ENCODE measurements around the gene CDC42BPB. TPM values are rescaled to one million over a fixed set of nuclear protein-coding genes. Genes with fewer than 3 reads are reported as not detected.

The CDC42BPB gene
- total RNA-seq, 2 donors from 2014 or later, result 68.0 to 83.4 TPM

DNA sequence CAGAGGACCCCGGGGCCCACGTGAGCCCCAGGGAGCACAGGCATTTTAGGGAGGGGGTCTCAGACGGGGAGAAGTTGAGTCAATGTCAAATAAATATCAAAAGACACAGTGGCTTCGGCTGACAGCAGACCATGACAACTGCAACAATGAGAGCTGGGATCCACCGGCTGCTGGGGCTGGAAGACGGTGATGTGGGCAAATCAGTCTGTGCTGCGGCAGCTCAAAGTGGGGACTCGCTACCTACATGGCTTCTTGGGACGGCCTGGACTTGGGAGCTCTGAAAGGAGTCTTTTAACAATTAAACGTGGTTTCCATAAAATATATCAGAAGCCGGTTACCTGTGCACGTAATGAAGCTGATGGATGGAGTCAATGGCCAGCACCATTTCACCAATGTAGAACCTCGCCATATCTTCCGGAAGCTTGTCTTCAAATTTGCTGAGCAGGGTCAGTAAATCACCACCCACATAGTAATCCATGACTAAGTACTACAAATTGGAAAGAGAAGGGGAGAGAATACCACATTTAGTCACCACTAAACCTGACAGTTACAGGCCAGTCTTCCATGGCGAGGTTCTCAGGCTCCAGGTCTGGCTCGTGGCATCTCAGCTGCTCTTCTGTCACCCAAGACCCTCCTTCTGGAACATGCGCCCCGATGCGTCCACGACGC is 58.0 kb downstream of the CDC42BPB start:
- H3K27ac ChIP-seq, result no peak overlapping the region
- H3K9me3 ChIP-seq, result no peaks in the 10 kb centered on the region
- H3K27me3 ChIP-seq, result no peaks in the 10 kb centered on the region
- peaks cover 64% of the 10 kb centered on the region for H3K36me3 ChIP-seq
- no peak for DNase-seq (ENCODE audit: low spot score)
- H3K4me3 ChIP-seq, result no peak overlapping the region
- TF ChIP-seq CTCF (IDR thresholded peaks at IDR 0.05), result no peak
- H3K4me1 ChIP-seq, result peaks cover 0 to 5% of the 10 kb centered on the region in 2 donors

DNA sequence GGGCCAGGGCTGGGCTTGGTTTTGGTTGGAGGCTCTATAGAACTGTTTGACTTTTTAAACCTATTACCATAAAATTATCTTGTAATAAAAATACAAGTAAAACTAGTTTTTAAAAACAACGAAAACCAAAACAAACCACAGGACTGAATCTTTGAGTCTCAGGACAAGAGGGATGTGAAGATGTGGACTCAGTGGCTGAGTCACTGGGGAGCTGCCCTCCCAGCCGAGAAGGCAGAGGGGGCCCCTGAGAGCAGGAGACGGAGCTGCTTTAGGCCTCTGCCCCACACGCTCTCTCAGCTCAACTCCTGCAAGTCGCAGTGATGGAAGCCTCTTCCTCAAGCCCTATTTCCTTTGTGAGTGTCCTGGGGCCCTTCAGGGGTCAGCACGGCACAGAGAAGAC is 59.0 kb downstream of the CDC42BPB start:
- peaks cover 61% of the 10 kb centered on the region for H3K36me3 ChIP-seq
- no peak for TF ChIP-seq CTCF (IDR thresholded peaks at IDR 0.05)
- no peaks in the 10 kb centered on the region for H3K9me3 ChIP-seq
- no peak overlapping the region for H3K4me3 ChIP-seq
- H3K4me1 ChIP-seq, result no peaks in the 10 kb centered on the region
- H3K27me3 ChIP-seq, result no peaks in the 10 kb centered on the region
- DNase-seq (ENCODE audit: low spot score), result no peak
- H3K27ac ChIP-seq, result no peak overlapping the region

DNA sequence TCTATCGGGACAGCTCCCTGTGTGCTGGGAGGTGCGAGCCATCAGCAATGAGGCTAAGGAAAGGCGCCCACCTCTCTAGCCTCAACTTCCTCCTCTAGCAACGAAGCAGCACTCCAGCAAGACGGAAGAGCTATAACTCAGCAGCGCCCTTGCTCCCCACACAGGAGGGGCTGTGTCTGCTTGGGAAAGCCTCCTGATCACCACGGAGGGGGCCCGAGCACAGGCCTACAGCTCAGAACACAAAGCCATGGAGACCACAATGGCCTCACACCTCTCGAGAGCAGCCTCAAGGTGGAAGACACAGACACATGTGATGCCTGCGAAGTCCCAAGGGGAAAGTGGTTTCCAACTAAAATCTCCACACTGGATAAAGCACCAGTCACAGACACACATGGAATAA is 60.4 kb downstream of the CDC42BPB start:
- Histone ChIP-seq H3K4me1 (no peaks in the 10 kb centered on the region), H3K36me3 (peaks cover 49% of the 10 kb centered on the region), H3K27me3 (no peaks in the 10 kb centered on the region), H3K9me3 (no peaks in the 10 kb centered on the region), H3K4me3 (no peak overlapping the region), H3K27ac (no peak overlapping the region)
- no peak for TF ChIP-seq CTCF (IDR thresholded peaks at IDR 0.05)
- DNase-seq (ENCODE audit: low spot score), result no peak

DNA sequence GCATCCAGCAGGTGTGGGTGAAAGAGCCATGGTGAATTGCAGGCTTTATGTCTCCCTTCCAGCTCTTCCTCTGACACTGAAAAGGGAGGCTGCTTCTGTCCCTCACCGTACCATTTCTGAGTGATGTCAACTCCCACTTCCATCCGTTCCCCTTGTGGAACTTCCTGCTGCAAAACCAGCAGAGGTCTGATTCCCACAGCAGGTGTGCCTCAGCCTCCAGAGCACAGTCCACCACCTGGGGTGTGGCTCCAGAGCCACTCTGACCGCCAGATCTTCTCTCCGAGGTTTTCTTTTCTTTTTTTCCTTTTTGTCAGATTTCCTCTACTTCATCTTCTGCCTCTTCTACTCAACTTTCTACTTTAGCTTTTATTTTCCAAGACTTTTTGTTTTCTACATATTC is 62.7 kb downstream of the CDC42BPB start:
- no peaks in the 10 kb centered on the region for H3K9me3 ChIP-seq
- no peaks in the 10 kb centered on the region for H3K27me3 ChIP-seq
- no peak overlapping the region for H3K4me3 ChIP-seq
- TF ChIP-seq CTCF (IDR thresholded peaks at IDR 0.05), result no peak
- no peak overlapping the region for H3K27ac ChIP-seq
- no peak for DNase-seq (ENCODE audit: low spot score)
- no peaks in the 10 kb centered on the region for H3K4me1 ChIP-seq
- H3K36me3 ChIP-seq, result peaks cover 30% of the 10 kb centered on the region

DNA sequence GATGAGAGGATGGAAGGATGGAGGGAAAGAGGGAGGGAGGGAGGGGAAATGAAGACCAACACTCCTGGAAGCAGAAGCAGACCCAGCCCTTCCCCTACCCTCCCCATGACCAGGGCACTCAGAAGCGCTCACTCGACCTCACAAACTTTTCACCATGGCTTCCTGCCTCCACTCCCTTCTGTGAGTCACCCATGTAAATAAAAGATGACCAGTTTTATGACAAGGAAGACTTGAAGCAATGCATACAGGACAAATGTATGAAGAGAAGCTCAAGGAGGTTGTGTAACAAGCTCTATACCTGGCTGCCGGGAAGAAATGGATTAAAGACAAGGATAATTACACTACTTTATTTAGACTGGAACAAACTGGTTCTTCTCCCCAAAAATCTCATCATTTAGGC is 63.8 kb downstream of the CDC42BPB start:
- peaks cover 31% of the 10 kb centered on the region for H3K36me3 ChIP-seq
- DNase-seq (ENCODE audit: low spot score), result no peak

More for the DNA sequence above, 63.8 kb downstream of the CDC42BPB start:
- no peak for TF ChIP-seq CTCF (IDR thresholded peaks at IDR 0.05)
- H3K9me3 ChIP-seq, result peaks cover 0 to 7% of the 10 kb centered on the region in 2 donors
- no peaks in the 10 kb centered on the region for H3K27me3 ChIP-seq
- no peaks in the 10 kb centered on the region for H3K4me1 ChIP-seq
- no peak overlapping the region for H3K27ac ChIP-seq
- H3K4me3 ChIP-seq, result no peak overlapping the region
